ENCODE results near the gene DNM3.

DNM3 gene

GRCh38 chr1:171819946-171820345 lies 21.4 kb upstream of the DNM3 start:
- no peak for DNase-seq

GRCh38 chr1:171826973-171827372 lies 14.3 kb upstream of the DNM3 start:
- no peak for DNase-seq

GRCh38 chr1:171828794-171829193 lies 12.5 kb upstream of the DNM3 start:
- DNase-seq, result no peak

GRCh38 chr1:171833091-171833825 lies 8.0 kb upstream of the DNM3 start:
- DNase-seq, result no peak

- no peak for DNase-seq
Measured at GRCh38 chr1:171834821-171835220, 6.5 kb upstream of the DNM3 start.

- DNase-seq, result no peak
Measured at GRCh38 chr1:171835891-171836290, 5.4 kb upstream of the DNM3 start.

GRCh38 chr1:171841931-171842761 lies 848 bp downstream of the DNM3 start:
- DNase-seq, result no peak

GRCh38 chr1:171844381-171844780 lies 3.1 kb downstream of the DNM3 start:
- DNase-seq, result no peak

- no peak for DNase-seq
Measured at GRCh38 chr1:171845998-171846397, 4.7 kb downstream of the DNM3 start.

- DNase-seq, result no peak
Measured at GRCh38 chr1:171849245-171849898, 8.1 kb downstream of the DNM3 start.

- no peak for DNase-seq
Measured at GRCh38 chr1:171850651-171851350, 9.5 kb downstream of the DNM3 start.

- DNase-seq, result no peak
Measured at GRCh38 chr1:171852272-171852671, 11.0 kb downstream of the DNM3 start.

GRCh38 chr1:171855381-171855780 lies 14.1 kb downstream of the DNM3 start:
- DNase-seq, result no peak

GRCh38 chr1:171858696-171859095 lies 17.4 kb downstream of the DNM3 start:
- no peak for DNase-seq

GRCh38 chr1:171860696-171861095 lies 19.4 kb downstream of the DNM3 start:
- DNase-seq, result no peak

- DNase-seq, result no peak
Measured at GRCh38 chr1:171863531-171863930, 22.2 kb downstream of the DNM3 start.

GRCh38 chr1:171864308-171864707 lies 23.0 kb downstream of the DNM3 start:
- no peak for DNase-seq

GRCh38 chr1:171865106-171865505 lies 23.8 kb downstream of the DNM3 start:
- DNase-seq, result no peak

- no peak for DNase-seq
Measured at GRCh38 chr1:171867236-171867635, 25.9 kb downstream of the DNM3 start.

GRCh38 chr1:171868217-171868803 lies 27.0 kb downstream of the DNM3 start:
- DNase-seq, result no peak

GRCh38 chr1:171869097-171869496 lies 27.8 kb downstream of the DNM3 start:
- DNase-seq, result no peak

GRCh38 chr1:171871848-171872247 lies 30.6 kb downstream of the DNM3 start:
- no peak for DNase-seq

GRCh38 chr1:171872430-171872829 lies 31.1 kb downstream of the DNM3 start:
- DNase-seq, result no peak

Measured in activated CD4-positive, alpha-beta T cell treated with anti-CD3 and anti-CD28 coated beads for 1 hour (primary cell).